BLaER1 (cell line): ENCODE measurements around the gene IL18R1.

ENCODE experiments used
- H3K27ac ChIP-seq: shearing (Covaris generic); formaldehyde crosslinking; 2 replicates; pipeline ENCODE4 v1.8.1; 2022
- H3K27me3 ChIP-seq: shearing (Covaris generic); formaldehyde crosslinking; 2 replicates; pipeline ENCODE4 v1.8.1; 2022
- H3K36me3 ChIP-seq: shearing (Covaris generic); formaldehyde crosslinking; 2 replicates; pipeline ENCODE4 v1.8.1; 2022
- H3K4me1 ChIP-seq: shearing (Covaris generic); formaldehyde crosslinking; 2 replicates; pipeline ENCODE4 v1.8.1; 2022
- H3K4me2 ChIP-seq: shearing (Covaris generic); formaldehyde crosslinking; 2 replicates; pipeline ENCODE4 v1.8.1; 2022
- H3K4me3 ChIP-seq: shearing (Covaris generic); formaldehyde crosslinking; 2 replicates; pipeline ENCODE4 v1.8.1; 2022
- H3K9ac ChIP-seq: shearing (Covaris generic); formaldehyde crosslinking; 2 replicates; pipeline ENCODE4 v1.8.1; 2022
- H3K9me3 ChIP-seq: shearing (Covaris generic); formaldehyde crosslinking; 2 replicates; pipeline ENCODE4 v1.8.1; 2022
- H4K20me1 ChIP-seq: shearing (Covaris generic); formaldehyde crosslinking; 2 replicates; pipeline ENCODE4 v1.8.1; 2022
- Cebpa-rat ChIP-seq: shearing (Covaris generic); IDR thresholded peaks from 2 replicates; pipeline ENCODE4 v1.8.1; 2022

The IL18R1 gene

DNA sequence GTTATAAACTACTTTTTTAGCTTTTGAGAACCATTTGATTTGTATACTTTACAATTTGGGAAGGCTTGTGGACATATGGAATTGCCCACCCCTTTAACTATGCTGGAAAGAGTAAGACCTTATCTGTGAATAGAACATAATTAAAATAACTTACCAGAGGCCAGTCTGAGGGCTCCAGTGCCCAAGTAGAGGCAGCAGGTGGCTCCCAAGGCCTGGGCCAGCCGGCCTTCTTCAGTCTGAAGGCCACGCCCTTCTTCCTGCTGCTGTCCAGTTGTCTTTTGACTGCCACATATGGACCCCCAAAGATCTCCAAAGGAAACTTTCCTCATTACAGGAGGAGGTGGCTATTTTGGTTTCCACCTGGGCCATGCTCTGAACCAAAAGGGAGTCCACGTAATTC, 55.4 kb downstream of the IL18R1 start:
- Histone ChIP-seq H3K9me3 (peaks cover 44% of the 10 kb centered on the region), H3K27me3 (no peaks in the 10 kb centered on the region), H3K4me3 (no peak overlapping the region), H3K36me3 (no peaks in the 10 kb centered on the region), H3K4me1 (no peaks in the 10 kb centered on the region), H3K4me2 (no peak overlapping the region), H4K20me1 (no peaks in the 10 kb centered on the region), H3K27ac (no peak overlapping the region), H3K9ac (no peak overlapping the region)
- no peak for TF ChIP-seq Cebpa-rat

GRCh38 chr2:102412199-102412598, 56.6 kb downstream of the IL18R1 start:
- Histone ChIP-seq H3K36me3 (no peaks in the 10 kb centered on the region), H3K9me3 (peaks cover 51% of the 10 kb centered on the region), H3K4me3 (no peak overlapping the region), H3K4me1 (no peaks in the 10 kb centered on the region; the same call in 1 of the 2 replicates), H3K27me3 (no peaks in the 10 kb centered on the region), H3K27ac (no peak overlapping the region), H3K9ac (no peak overlapping the region), H4K20me1 (no peaks in the 10 kb centered on the region), H3K4me2 (no peak overlapping the region)
- no peak for TF ChIP-seq Cebpa-rat

- no peaks in the 10 kb centered on the region for H4K20me1 ChIP-seq
- H3K4me2 ChIP-seq = peak overlapping the region; percentile 35
- no peak overlapping the region for H3K4me3 ChIP-seq
- H3K27me3 ChIP-seq = no peaks in the 10 kb centered on the region
- H3K36me3 ChIP-seq = no peaks in the 10 kb centered on the region
- TF ChIP-seq Cebpa-rat = no peak
- peaks cover 21% of the 10 kb centered on the region for H3K9me3 ChIP-seq
- peaks cover 23% of the 10 kb centered on the region for H3K4me1 ChIP-seq
- no peak overlapping the region for H3K9ac ChIP-seq
- no peak overlapping the region for H3K27ac ChIP-seq
These were observed 62.4 kb downstream of the IL18R1 start for GRCh38 chr2:102417946-102418345.

DNA sequence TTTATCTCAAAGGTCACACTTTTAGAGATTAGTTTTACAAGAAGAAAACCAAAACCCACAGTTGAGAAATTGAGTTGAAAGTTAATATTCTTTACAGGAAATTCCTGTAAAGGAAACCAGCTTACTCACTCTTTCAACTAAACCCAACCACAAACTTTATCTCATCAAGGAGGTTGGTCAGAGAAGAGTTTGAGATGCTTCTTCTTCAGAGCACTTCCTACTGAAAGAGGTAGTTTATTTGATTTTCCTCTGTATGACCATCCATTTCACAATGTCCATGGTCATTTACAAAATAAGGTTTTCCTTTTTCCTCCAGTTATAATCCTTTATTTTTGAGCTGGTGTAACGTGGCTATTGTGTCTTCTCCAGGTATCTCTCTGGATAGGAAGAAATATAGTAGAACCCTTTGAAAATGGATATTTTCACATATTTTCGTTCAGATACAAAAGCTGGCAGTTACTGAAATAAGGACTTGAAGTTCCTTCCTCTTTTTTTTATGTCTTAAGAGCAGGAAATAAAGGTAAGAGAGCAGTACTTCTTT, 62.9 kb downstream of the IL18R1 start:
- Histone ChIP-seq H3K36me3 (no peaks in the 10 kb centered on the region), H3K4me3 (no peak overlapping the region), H4K20me1 (no peaks in the 10 kb centered on the region), H3K27me3 (no peaks in the 10 kb centered on the region), H3K9ac (no peak overlapping the region), H3K4me1 (peaks cover 23% of the 10 kb centered on the region), H3K27ac (no peak overlapping the region), H3K9me3 (peaks cover 16% of the 10 kb centered on the region), H3K4me2 (peak overlapping the region; percentile 49)
- TF ChIP-seq Cebpa-rat = no peak

DNA sequence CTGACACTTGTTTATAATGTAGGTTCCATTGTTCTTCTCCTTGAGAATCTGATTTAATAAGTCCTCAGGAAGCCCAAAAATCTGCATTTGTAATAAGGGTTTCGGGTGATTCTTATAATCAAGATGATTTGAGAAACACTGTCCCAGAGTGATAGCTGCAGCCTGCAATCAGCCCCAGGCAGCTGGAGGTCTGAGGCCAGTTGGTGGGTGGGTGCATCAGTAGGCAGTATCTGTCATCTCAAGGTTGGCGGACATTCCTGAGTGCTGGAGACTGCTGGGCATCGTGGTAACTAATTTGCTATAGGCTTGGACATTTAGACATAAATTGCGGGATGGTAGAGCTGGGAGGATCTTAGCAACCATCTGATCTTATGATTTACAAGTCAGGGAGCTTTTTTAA, 64.7 kb downstream of the IL18R1 start:
- no peak for TF ChIP-seq Cebpa-rat
- Histone ChIP-seq H3K27ac (no peak overlapping the region), H3K9ac (no peak overlapping the region), H3K27me3 (no peaks in the 10 kb centered on the region), H3K9me3 (peaks cover 8% of the 10 kb centered on the region), H3K4me1 (peaks cover 23% of the 10 kb centered on the region), H3K4me2 (no peak overlapping the region), H3K36me3 (no peaks in the 10 kb centered on the region), H3K4me3 (no peak overlapping the region), H4K20me1 (no peaks in the 10 kb centered on the region)

- Histone ChIP-seq H3K27ac (no peak overlapping the region), H4K20me1 (no peaks in the 10 kb centered on the region), H3K4me3 (no peak overlapping the region), H3K36me3 (no peaks in the 10 kb centered on the region), H3K27me3 (no peaks in the 10 kb centered on the region), H3K4me2 (no peak overlapping the region), H3K9ac (no peak overlapping the region), H3K9me3 (peaks cover under 1% of the 10 kb centered on the region; the same call in 1 of the 2 replicates), H3K4me1 (peaks cover 23% of the 10 kb centered on the region)
- TF ChIP-seq Cebpa-rat = no peak
These were observed 66.5 kb downstream of the IL18R1 start for GRCh38 chr2:102421890-102422759.

GRCh38 chr2:102422910-102423309, 67.3 kb downstream of the IL18R1 start, which contains the start of gene IL18RAP:
TSS of gene IL18RAP (plus strand) at chr2:102423160. CDS start at chr2:102423278, 118 bp downstream.
- peaks cover 18% of the 10 kb centered on the region for H3K4me1 ChIP-seq
- no peaks in the 10 kb centered on the region for H3K27me3 ChIP-seq
- H3K4me2 ChIP-seq = no peak within 1 kb of the TSS
- TF ChIP-seq Cebpa-rat = no peak
- no peak within 1 kb of the TSS for H3K9ac ChIP-seq
- no peak within 1 kb of the TSS for H3K27ac ChIP-seq
- no peak within 1 kb of the TSS for H3K4me3 ChIP-seq
- no peaks in the 10 kb centered on the region for H4K20me1 ChIP-seq
- H3K36me3 ChIP-seq = no peaks in the 10 kb centered on the region
- H3K9me3 ChIP-seq = no peaks in the 10 kb centered on the region

DNA sequence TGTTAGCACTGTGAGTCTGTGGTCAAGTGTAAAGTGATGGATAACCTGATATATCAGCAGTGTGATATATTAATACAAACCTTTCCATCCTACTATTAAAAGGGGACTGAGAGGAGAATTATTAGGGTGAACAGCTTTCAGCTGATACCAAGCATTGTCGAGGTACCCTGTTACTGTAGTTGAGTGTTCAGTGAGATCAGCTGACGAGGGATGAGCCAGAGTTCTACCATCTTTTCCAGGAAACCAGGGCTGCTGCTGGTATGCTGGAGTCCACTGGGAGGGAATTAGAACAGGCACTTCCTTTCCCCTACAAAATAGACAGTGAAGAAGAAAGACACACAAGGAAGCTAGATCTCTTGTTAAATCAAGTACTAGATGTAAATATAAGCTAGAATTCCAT, 67.8 kb downstream of the IL18R1 start:
- TF ChIP-seq Cebpa-rat = no peak
- H3K4me3 ChIP-seq = no peak overlapping the region
- no peaks in the 10 kb centered on the region for H3K27me3 ChIP-seq

DNA sequence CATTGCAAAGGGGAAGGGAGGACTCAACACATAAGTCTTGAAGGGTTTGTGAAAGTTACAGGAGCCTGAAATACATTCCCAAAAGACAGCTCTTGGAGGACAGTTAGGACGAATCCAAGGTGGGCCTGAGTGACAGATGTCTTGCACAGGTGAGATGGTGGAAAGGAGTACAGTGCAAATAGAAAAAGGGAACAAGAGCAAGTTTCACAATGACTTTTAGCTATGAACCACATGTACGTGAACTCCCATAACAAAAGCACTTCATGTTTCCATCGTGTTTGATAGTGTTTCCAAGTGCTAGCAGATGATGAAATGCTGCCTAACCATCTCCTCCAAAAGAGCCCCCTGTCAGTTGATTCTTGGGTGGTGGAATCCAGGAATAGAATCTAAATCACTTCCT, 69.2 kb downstream of the IL18R1 start:
- H3K4me1 ChIP-seq = no peaks in the 10 kb centered on the region
- H3K4me2 ChIP-seq = no peak overlapping the region
- no peaks in the 10 kb centered on the region for H3K36me3 ChIP-seq
- no peaks in the 10 kb centered on the region for H3K9me3 ChIP-seq
- H4K20me1 ChIP-seq = no peaks in the 10 kb centered on the region
- no peak overlapping the region for H3K4me3 ChIP-seq
- no peak for TF ChIP-seq Cebpa-rat
- no peaks in the 10 kb centered on the region for H3K27me3 ChIP-seq
- no peak overlapping the region for H3K27ac ChIP-seq
- H3K9ac ChIP-seq = no peak overlapping the region

More for the DNA sequence above, 67.8 kb downstream of the IL18R1 start:
- H4K20me1 ChIP-seq = no peaks in the 10 kb centered on the region
- H3K4me1 ChIP-seq = peaks cover 13% of the 10 kb centered on the region
- H3K9ac ChIP-seq = no peak overlapping the region
- H3K36me3 ChIP-seq = no peaks in the 10 kb centered on the region
- no peaks in the 10 kb centered on the region for H3K9me3 ChIP-seq
- H3K27ac ChIP-seq = no peak overlapping the region
- no peak overlapping the region for H3K4me2 ChIP-seq

DNA sequence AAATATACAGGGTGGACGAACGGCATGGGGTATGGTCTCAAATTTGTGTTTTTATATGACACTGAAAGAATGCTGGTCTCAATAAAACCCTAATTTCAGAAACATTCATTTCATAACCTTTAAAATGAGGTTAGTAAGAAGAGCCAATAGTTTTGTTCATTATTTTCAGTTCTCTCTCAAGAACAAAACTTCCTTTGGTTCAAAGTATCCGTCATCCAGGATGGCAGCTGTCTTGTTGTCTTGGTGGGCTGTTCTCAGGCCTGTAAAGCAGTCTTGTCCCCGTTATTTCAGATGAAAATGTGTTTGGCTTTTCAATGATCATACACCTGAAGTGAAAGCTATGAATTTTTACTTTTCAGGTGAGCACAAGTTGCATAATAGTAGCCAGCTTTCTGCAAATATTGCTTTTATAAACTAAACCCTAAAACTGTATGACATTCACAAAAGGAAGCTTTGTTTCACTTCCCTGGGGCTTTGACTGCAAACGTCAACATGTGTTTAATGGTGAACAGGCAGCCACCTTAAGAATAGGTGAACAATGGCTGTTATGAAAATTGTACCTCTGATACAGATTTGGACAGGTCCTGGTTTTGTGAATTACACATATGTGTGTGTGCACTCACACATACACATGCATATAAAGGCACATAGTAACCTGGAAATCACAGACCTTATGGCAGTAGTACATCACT, 70.0 kb downstream of the IL18R1 start:
- H4K20me1 ChIP-seq = no peaks in the 10 kb centered on the region
- no peaks in the 10 kb centered on the region for H3K27me3 ChIP-seq
- no peak overlapping the region for H3K4me3 ChIP-seq
- H3K9me3 ChIP-seq = no peaks in the 10 kb centered on the region
- no peak overlapping the region for H3K9ac ChIP-seq
- H3K27ac ChIP-seq = no peak overlapping the region
- no peak overlapping the region for H3K4me2 ChIP-seq
- no peak for TF ChIP-seq Cebpa-rat
- H3K4me1 ChIP-seq = no peaks in the 10 kb centered on the region
- no peaks in the 10 kb centered on the region for H3K36me3 ChIP-seq
